Activated CD8-positive, alpha-beta T cell treated with anti-CD3 and anti-CD28 coated beads for 36 hours (primary cell): Measurements from ENCODE around the gene TMPRSS7. TPM values are rescaled to one million over a fixed set of nuclear protein-coding genes. Genes with fewer than 3 reads are reported as not detected.
"Not testable (repeated sequence)": the region's sequence is repeated elsewhere in the genome, so short reads cannot be mapped to it uniquely, and the experiment has no call there.

ENCODE experiments used
- ATAC-seq: fragments of 200-7000 bp; cut with Tn5 transposase; one replicate; pipeline ENCODE4 v1.10.0; 2021; ENCODE audit warnings: mild to moderate bottlenecking, moderate library complexity
- CTCF ChIA-PET: fragments of 350-600 bp; sonication (Branson Sonifier 250); formaldehyde crosslinking; loops from one replicate; lab custom pipeline; 2021; ENCODE audit warnings: antibody characterized with exemption; lab: Charles Lee
- POLR2A ChIA-PET: fragments of 350-600 bp; sonication (Branson Sonifier 250); formaldehyde crosslinking; loops from one replicate; lab custom pipeline; 2021; ENCODE audit warnings: antibody characterized with exemption; lab: Charles Lee
- DNase-seq: peaks from one replicate; pipeline ENCODE4 v3.0.0-alpha.2; 2020
- H3K27ac Mint-ChIP-seq: one replicate; pipeline ENCODE4 v1.8.0; 2021; ENCODE audit warnings: mild to moderate bottlenecking, mixed read lengths
- H3K27me3 Mint-ChIP-seq: one replicate; pipeline ENCODE4 v1.8.0; 2021; ENCODE audit warnings: mixed read lengths
- H3K36me3 Mint-ChIP-seq: one replicate; pipeline ENCODE4 v1.8.0; 2021; ENCODE audit warnings: low read depth, mixed read lengths
- H3K4me1 Mint-ChIP-seq: one replicate; pipeline ENCODE4 v1.8.0; 2021; ENCODE audit warnings: low read depth, mixed read lengths
- H3K4me3 Mint-ChIP-seq: one replicate; pipeline ENCODE4 v1.8.0; 2021; ENCODE audit warnings: mild to moderate bottlenecking, moderate library complexity, mixed read lengths
- H3K9me3 Mint-ChIP-seq: one replicate; pipeline ENCODE4 v1.8.0; 2021; ENCODE audit warnings: mixed read lengths
- intact Hi-C: fragments of 100-400 bp; cut with micrococcal nuclease; formaldehyde crosslinking; loops from one replicate; pipeline ENCODE4 v1.10.0; 2022
- total RNA-seq, 2 experiments: library from RNA; stranded (reverse); gene quantifications; one replicate each; pipeline ENCODE4 v1.2.3, GENCODE V29; 2021
- TF ChIP-seq, protein P1 (sequence below): fragments of 200-600 bp; IDR thresholded peaks from one replicate; pipeline ENCODE4 v1.8.0; 2022; ENCODE audit warnings: antibody characterized with exemption, mild to moderate bottlenecking

The TMPRSS7 gene
- total RNA-seq, 2 experiments from 2014 or later = not detected

- Mint-ChIP-seq H3K27ac (no peak overlapping the region), H3K4me1 (peaks cover 8% of the 10 kb centered on the region), H3K9me3 (peaks cover 4% of the 10 kb centered on the region), H3K27me3 (peaks cover 1% of the 10 kb centered on the region), H3K36me3 (no peaks in the 10 kb centered on the region), H3K4me3 (no peak overlapping the region)
- ChIA-PET CTCF (interaction anchor here (1.6 kb wide), 1 partner anchor 18 kb away, joined by 3 read pairs; no protein-coding TSS in a partner anchor), POLR2A (no interaction called here)
- no peak for ATAC-seq
- TF ChIP-seq, protein P1, sequence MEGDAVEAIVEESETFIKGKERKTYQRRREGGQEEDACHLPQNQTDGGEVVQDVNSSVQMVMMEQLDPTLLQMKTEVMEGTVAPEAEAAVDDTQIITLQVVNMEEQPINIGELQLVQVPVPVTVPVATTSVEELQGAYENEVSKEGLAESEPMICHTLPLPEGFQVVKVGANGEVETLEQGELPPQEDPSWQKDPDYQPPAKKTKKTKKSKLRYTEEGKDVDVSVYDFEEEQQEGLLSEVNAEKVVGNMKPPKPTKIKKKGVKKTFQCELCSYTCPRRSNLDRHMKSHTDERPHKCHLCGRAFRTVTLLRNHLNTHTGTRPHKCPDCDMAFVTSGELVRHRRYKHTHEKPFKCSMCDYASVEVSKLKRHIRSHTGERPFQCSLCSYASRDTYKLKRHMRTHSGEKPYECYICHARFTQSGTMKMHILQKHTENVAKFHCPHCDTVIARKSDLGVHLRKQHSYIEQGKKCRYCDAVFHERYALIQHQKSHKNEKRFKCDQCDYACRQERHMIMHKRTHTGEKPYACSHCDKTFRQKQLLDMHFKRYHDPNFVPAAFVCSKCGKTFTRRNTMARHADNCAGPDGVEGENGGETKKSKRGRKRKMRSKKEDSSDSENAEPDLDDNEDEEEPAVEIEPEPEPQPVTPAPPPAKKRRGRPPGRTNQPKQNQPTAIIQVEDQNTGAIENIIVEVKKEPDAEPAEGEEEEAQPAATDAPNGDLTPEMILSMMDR = no peak
- no peak for DNase-seq
- intact Hi-C loops = no loop called here
Measured at GRCh38 chr3:112061152-112061551, 26.6 kb downstream of the TMPRSS7 start.

DNA sequence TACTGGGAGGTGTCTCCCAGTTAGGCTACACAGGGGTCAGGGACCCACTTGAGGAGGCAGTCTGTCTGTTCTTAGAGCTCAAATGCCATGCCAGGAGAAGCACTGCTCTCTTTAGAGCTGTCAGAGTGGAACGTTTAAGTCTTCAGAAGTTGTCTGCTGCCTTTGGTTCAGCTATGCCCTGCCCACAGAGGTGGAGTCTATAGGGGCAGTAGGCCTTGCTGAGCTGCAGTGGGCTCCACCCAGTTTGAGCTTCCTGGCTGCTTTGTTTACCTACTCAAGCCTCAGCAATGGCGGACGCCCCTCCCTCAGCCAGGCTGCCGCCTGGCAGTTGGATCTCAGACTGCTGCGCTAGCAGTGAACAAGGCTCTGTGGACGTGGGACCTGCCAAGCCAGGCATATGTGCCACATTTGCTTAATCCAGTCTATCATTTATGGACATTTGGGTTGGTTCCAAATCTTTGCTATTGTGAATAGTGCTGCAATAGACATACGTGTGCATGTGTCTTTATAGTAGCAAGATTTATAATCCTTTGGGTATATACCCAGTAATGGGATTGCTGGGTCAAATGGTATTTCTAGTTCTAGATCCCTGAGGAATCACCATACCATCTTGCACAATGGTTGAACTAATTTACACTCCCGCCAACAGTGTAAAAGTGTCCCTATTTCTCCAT, 38.0 kb downstream of the TMPRSS7 start:
- ATAC-seq (peak; percentile 35), DNase-seq (peak; percentile 81)
- intact Hi-C loops, H3K27me3 Mint-ChIP-seq, H3K36me3 Mint-ChIP-seq, H3K9me3 Mint-ChIP-seq: not testable (repeated sequence)
- ChIA-PET POLR2A (interaction anchor here (0.7 kb wide), 1 partner anchor 14 kb away, joined by 3 read pairs; no protein-coding TSS in a partner anchor), CTCF (interaction anchor here (0.6 to 1.6 kb wide), 2 partner anchors 59 to 152 kb away, joined by 3 read pairs; no protein-coding TSS in a partner anchor)
- Mint-ChIP-seq H3K4me1 (peaks cover 31% of the 10 kb centered on the region), H3K4me3 (peak overlapping the region; percentile 49), H3K27ac (peak overlapping the region; percentile 71)

DNA sequence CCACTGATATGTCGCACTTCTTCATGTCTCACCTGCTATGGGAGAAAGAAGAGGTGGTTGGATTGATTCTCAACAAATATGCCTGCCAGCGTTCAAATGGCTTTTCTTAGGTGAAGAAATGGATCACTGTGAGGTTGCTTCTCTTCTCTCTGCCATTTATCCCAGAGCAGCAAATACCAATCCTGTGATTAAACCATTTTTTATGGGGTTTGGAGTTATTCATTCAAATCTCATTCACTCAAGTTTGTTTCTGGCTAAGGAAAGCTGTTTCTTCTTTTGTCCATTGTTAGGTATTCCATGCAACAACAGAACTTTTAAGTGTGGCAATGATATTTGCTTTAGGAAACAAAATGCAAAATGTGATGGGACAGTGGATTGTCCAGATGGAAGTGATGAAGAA, 39.5 kb downstream of the TMPRSS7 start:
- intact Hi-C loops = no loop called here
- Mint-ChIP-seq H3K27ac (no peak overlapping the region), H3K27me3 (no peaks in the 10 kb centered on the region), H3K36me3 (peaks cover 6% of the 10 kb centered on the region), H3K9me3 (no peaks in the 10 kb centered on the region), H3K4me1 (peaks cover 31% of the 10 kb centered on the region), H3K4me3 (no peak overlapping the region)
- ATAC-seq (no peak), DNase-seq (no peak)
- TF ChIP-seq, protein P1 = no peak
- POLR2A ChIA-PET = no interaction called here
- CTCF ChIA-PET = no interaction called here

DNA sequence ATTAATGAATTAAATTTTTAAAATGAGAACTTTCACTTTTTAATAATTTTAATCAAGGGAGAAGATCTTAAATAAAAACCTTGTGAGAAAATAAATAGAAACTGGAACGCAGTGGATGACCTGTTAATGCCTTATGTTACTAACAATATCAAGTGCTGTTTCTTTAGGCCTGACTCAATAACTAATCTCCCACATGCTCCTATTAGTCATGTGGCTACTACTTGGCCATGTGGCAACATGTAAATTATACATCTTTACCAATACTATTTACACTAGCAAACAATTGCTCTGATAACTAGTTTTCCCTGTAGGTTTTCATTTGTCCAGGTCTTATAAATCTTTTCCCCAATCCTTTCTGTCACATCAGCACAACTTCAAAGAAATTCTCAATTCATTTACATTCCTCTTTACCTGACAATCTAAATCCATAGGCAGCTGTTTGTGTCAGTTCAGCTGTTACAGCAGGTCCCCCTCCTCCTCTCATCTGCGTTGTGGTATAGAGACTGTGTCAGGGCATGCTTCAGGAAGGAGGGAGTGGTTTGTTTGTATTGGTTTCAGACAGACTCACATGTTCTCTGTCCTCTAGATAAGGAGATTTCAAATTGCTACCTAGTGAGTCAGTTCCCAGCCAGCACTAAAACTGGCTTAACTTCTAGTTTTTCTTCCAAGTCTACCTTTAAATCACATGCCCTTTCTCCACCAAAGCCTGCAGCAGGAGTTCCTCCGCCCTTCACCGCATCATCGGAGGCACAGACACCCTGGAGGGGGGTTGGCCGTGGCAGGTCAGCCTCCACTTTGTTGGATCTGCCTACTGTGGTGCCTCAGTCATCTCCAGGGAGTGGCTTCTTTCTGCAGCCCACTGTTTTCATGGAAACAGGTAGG, 40.3 kb downstream of the TMPRSS7 start:
- peaks cover 4% of the 10 kb centered on the region for H3K36me3 Mint-ChIP-seq
- CTCF ChIA-PET = no interaction called here
- H3K4me1 Mint-ChIP-seq = peaks cover 31% of the 10 kb centered on the region
- peak overlapping the region; percentile 28 for H3K27ac Mint-ChIP-seq
- H3K4me3 Mint-ChIP-seq = no peak overlapping the region
- H3K27me3 Mint-ChIP-seq = no peaks in the 10 kb centered on the region
- POLR2A ChIA-PET = no interaction called here
- H3K9me3 Mint-ChIP-seq = no peaks in the 10 kb centered on the region
- intact Hi-C loops = no loop called here
- TF ChIP-seq, protein P1 = no peak
- ATAC-seq (peak; percentile 94), DNase-seq (peak; percentile 49)

- no peak overlapping the region for H3K27ac Mint-ChIP-seq
- peaks cover under 1% of the 10 kb centered on the region for H3K36me3 Mint-ChIP-seq
- ChIA-PET POLR2A (no interaction called here), CTCF (interaction anchor here (0.7 to 1.1 kb wide), 5 partner anchors 9 to 35 kb away, joined by 3 to 5 read pairs (median 4); no protein-coding TSS in a partner anchor)
- H3K9me3 Mint-ChIP-seq = no peaks in the 10 kb centered on the region
- intact Hi-C loops = no loop called here
- no peak for DNase-seq
- H3K4me3 Mint-ChIP-seq = no peak overlapping the region
- ATAC-seq = no peak
- peaks cover 14% of the 10 kb centered on the region for H3K4me1 Mint-ChIP-seq
- H3K27me3 Mint-ChIP-seq = no peaks in the 10 kb centered on the region
- TF ChIP-seq, protein P1 = no peak
Measured at GRCh38 chr3:112078125-112079083, 43.9 kb downstream of the TMPRSS7 start.
